DND-41 (cell line): ENCODE results near the gene SPSB4.

Source experiments
- ATAC-seq: fragments of 200-7000 bp; cut with Tn5 transposase; 3 replicates; pipeline ENCODE4 v1.9.1; 2021; ENCODE audit warnings: low read depth; ENCODE audit not compliant: insufficient read depth
- DNase-seq: peaks from one replicate; pipeline ENCODE4 v3.0.0-alpha.2; 2020
- H2AFZ ChIP-seq: 2 replicates; pipeline ENCODE4 v1.6.0; 2012; ENCODE audit warnings: low read depth, low read length
- H3K27ac ChIP-seq: 2 replicates; pipeline ENCODE4 v1.5.1; 2012; ENCODE audit warnings: low read length, inconsistent platforms
- H3K27me3 ChIP-seq: fragments of 200-600 bp; sonication (generic); 2 replicates; pipeline ENCODE4 v1.6.0; 2012; ENCODE audit warnings: low read length, mild to moderate bottlenecking, inconsistent platforms; ENCODE audit not compliant: insufficient read depth, poor library complexity
- H3K36me3 ChIP-seq: 2 replicates; pipeline ENCODE4 v1.5.1; 2012; ENCODE audit warnings: low read length, inconsistent platforms; ENCODE audit not compliant: insufficient read depth
- H3K4me1 ChIP-seq: 2 replicates; pipeline ENCODE4 v1.5.1; 2012; ENCODE audit warnings: mild to moderate bottlenecking, low read length; ENCODE audit not compliant: insufficient read depth
- H3K4me2 ChIP-seq: 2 replicates; pipeline ENCODE4 v1.6.0; 2012; ENCODE audit warnings: mild to moderate bottlenecking, moderate library complexity, low read length, inconsistent platforms; ENCODE audit not compliant: insufficient read depth
- H3K4me3 ChIP-seq, 2 experiments: fragments of 200-600 bp in 1 of 2; shearing (Covaris generic) in 1 of 2; 2 replicates each; pipeline ENCODE4 v1.5.1; 2012 to 2016; ENCODE audit warnings: inconsistent platforms in 2 of 2, low read length in 2 of 2, mild to moderate bottlenecking in 2 of 2, low read depth in 1 of 2, moderate library complexity in 1 of 2
- H3K79me2 ChIP-seq: 2 replicates; pipeline ENCODE4 v1.6.0; 2012; ENCODE audit warnings: low read length, inconsistent platforms; ENCODE audit not compliant: insufficient read depth
- H3K9ac ChIP-seq: 2 replicates; pipeline ENCODE4 v1.6.0; 2012; ENCODE audit warnings: low read depth, mild to moderate bottlenecking, inconsistent platforms, low read length, moderate library complexity
- H3K9me3 ChIP-seq: 2 replicates; pipeline ENCODE4 v1.5.1; 2012; ENCODE audit warnings: low read length, moderate library complexity, mild to moderate bottlenecking, inconsistent platforms; ENCODE audit not compliant: insufficient read depth, severe bottlenecking
- H4K20me1 ChIP-seq: 2 replicates; pipeline ENCODE4 v1.6.0; 2012; ENCODE audit warnings: low read length; ENCODE audit not compliant: insufficient read depth
- EZH2 ChIP-seq: IDR thresholded peaks from 3 replicates; pipeline ENCODE4 v1.6.1; 2012; ENCODE audit warnings: borderline replicate concordance, low read depth, mild to moderate bottlenecking, moderate library complexity, low read length, inconsistent platforms; ENCODE audit not compliant: severe bottlenecking
- TF ChIP-seq, protein P1 (sequence below): IDR thresholded peaks from 2 replicates; pipeline ENCODE4 v1.5.1; 2012; ENCODE audit warnings: borderline replicate concordance, low read length, moderate library complexity, mild to moderate bottlenecking; ENCODE audit not compliant: poor library complexity, severe bottlenecking; ENCODE audit errors: extremely low read depth

SPSB4 gene

DNA sequence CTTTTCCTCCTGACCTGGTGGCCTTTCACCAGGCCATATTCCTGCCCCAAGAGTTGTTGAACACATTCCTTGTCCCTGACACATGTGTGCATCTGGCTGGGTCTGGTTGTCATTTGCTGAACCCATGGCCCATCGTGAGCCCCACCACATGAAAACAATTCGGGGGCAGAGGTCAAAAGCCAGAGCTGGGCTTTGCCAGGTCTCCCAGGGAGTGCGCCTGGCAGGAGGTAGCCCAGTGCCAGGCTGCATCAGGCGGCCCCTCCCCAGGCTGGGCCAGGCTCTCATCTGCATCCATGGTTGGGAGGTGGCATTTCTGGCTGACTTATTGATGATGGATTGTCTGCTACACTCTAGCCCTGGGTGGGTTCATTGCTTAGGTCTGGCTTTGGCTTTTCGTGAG lies 30.9 kb downstream of the SPSB4 start:
- H3K27ac ChIP-seq = no peak overlapping the region
- no peak overlapping the region for H3K4me2 ChIP-seq
- no peak for ATAC-seq
- no peaks in the 10 kb centered on the region for H3K9me3 ChIP-seq
- H4K20me1 ChIP-seq = peaks cover 11% of the 10 kb centered on the region
- peaks cover 16% of the 10 kb centered on the region; the same call in 1 of the 2 replicates for H3K36me3 ChIP-seq
- H3K9ac ChIP-seq = no peak overlapping the region
- no peak for DNase-seq
- no peak overlapping the region for H3K4me3 ChIP-seq
- no peaks in the 10 kb centered on the region for H3K27me3 ChIP-seq
- H3K4me1 ChIP-seq = no peaks in the 10 kb centered on the region
- peaks cover 8% of the 10 kb centered on the region for H3K79me2 ChIP-seq
- H2AFZ ChIP-seq = no peak overlapping the region
- TF ChIP-seq EZH2 = no peak

DNA sequence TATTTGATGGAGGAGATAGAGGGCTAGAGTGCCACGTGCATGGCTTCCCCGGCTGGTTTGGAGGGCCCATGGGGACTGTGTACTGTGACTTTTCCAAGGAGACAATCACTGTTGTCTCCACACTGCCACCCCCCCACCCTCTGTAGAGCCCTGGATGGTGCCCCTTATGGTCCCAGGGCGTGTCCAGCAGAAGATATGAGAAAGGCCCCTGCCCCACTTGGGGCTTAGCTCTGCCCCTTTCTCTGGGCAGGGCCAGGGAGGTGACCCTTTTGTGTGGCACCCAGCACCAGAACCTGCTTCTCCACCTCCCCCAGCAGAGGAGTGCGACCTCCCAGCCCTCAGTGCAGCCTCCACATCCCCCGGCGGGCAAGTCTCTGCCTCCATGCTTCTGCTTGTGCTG lies 32.1 kb downstream of the SPSB4 start:
- ATAC-seq (no peak), DNase-seq (no peak)
- H3K9ac ChIP-seq = no peak overlapping the region
- H3K79me2 ChIP-seq = peaks cover 5% of the 10 kb centered on the region
- H3K4me2 ChIP-seq = no peak overlapping the region
- H3K4me1 ChIP-seq = no peaks in the 10 kb centered on the region
- no peak overlapping the region for H3K4me3 ChIP-seq
- no peaks in the 10 kb centered on the region for H3K9me3 ChIP-seq
- H3K27me3 ChIP-seq = no peaks in the 10 kb centered on the region
- H2AFZ ChIP-seq = no peak overlapping the region
- peaks cover 16% of the 10 kb centered on the region; the same call in 1 of the 2 replicates for H3K36me3 ChIP-seq
- no peak overlapping the region for H3K27ac ChIP-seq
- TF ChIP-seq, protein P1, sequence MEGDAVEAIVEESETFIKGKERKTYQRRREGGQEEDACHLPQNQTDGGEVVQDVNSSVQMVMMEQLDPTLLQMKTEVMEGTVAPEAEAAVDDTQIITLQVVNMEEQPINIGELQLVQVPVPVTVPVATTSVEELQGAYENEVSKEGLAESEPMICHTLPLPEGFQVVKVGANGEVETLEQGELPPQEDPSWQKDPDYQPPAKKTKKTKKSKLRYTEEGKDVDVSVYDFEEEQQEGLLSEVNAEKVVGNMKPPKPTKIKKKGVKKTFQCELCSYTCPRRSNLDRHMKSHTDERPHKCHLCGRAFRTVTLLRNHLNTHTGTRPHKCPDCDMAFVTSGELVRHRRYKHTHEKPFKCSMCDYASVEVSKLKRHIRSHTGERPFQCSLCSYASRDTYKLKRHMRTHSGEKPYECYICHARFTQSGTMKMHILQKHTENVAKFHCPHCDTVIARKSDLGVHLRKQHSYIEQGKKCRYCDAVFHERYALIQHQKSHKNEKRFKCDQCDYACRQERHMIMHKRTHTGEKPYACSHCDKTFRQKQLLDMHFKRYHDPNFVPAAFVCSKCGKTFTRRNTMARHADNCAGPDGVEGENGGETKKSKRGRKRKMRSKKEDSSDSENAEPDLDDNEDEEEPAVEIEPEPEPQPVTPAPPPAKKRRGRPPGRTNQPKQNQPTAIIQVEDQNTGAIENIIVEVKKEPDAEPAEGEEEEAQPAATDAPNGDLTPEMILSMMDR = no peak
- TF ChIP-seq EZH2 = no peak
- H4K20me1 ChIP-seq = peaks cover 11% of the 10 kb centered on the region

DNA sequence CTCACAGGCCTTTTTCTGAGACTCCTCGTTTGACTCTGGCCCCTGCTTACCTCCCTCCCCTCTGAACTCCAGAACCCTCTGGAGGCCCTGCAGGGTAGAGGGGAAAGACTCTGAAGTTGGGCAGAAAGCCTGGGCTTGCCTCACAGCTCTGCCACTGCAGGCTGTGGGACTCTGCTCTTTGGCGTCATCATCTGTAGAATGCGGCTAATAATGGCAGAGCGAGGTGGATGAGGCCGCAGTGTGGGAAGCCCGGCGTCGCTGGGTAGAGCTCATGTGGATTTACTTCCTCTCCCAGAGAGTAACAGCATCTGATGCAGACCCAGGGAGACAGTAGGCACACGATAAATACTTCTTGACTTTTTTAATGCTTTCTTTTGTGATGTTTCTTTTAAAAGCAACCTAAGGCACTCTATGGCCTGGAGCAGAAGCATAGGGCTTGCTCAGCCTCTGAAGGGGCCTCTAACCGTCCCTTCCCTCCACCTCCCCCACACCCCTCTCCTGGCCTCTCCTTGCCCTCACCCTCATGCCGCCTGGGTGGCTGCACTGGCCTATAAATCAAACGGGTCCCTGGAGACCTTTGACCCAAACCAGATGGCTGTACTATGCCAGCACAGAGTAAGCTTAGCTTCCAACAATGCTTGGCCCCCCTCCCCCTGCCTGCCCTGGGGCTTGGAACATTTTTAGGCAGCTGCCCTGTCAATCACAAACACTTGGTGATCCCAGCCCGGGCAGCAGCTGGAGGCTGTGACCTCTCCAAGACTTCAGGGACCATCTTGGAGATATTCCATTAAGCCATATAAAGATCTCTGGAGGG lies 32.9 kb downstream of the SPSB4 start:
- ATAC-seq (no peak), DNase-seq (no peak)
- Histone ChIP-seq H3K9ac (no peak overlapping the region), H3K36me3 (peaks cover 19% of the 10 kb centered on the region; the same call in 1 of the 2 replicates), H3K4me3 (no peak overlapping the region), H3K4me2 (no peak overlapping the region), H2AFZ (no peak overlapping the region), H3K4me1 (no peaks in the 10 kb centered on the region), H4K20me1 (peaks cover 16% of the 10 kb centered on the region), H3K27ac (no peak overlapping the region), H3K9me3 (no peaks in the 10 kb centered on the region), H3K79me2 (peaks cover 4% of the 10 kb centered on the region; the same call in 1 of the 2 replicates), H3K27me3 (no peaks in the 10 kb centered on the region)
- TF ChIP-seq, protein P1 = no peak
- TF ChIP-seq EZH2 = no peak

DNA sequence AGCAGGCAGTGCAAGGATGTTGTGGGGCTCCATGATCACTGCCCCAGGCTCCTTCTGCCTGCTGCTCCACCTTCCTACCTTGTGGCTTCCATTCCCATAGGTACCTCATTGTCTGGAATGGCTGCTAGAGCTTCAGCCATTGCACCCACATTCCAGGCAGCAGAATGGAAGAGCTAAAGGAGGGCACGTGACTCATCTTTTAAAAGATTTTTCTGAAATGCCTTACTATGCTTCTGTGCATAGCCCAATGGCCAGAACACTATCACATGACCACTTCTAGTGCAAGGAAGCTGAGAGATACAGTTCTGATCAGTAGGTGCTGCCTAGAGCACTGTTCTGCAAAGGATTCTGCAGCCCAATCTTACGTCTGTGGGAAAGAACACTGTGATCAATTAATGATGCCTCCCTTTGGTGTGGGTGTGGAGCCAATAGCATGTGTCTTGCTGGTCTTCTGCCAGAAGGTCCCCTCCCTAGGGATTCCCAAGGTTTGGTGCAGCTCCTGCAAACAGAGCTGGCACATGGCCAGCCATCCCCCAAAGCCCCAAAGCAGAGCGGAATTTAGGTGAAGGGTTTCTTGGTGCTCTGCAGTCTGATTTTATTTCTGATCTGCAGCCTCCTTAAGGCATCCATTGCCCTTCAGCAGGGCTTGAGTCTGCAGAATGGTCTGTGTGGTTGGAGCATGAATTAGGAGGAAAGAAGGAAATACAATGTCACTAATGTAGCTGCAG lies 34.4 kb downstream of the SPSB4 start:
- H3K9me3 ChIP-seq = no peaks in the 10 kb centered on the region
- H3K27ac ChIP-seq = no peak overlapping the region
- H3K27me3 ChIP-seq = no peaks in the 10 kb centered on the region
- ATAC-seq (no peak), DNase-seq (no peak)
- TF ChIP-seq, protein P1 = no peak
- TF ChIP-seq EZH2 = no peak
- H4K20me1 ChIP-seq = peaks cover 21% of the 10 kb centered on the region
- no peak overlapping the region for H3K9ac ChIP-seq
- no peaks in the 10 kb centered on the region for H3K4me1 ChIP-seq
- no peak overlapping the region for H2AFZ ChIP-seq
- peaks cover 22% of the 10 kb centered on the region; the same call in 1 of the 2 replicates for H3K36me3 ChIP-seq
- no peak overlapping the region for H3K4me2 ChIP-seq
- no peak overlapping the region for H3K4me3 ChIP-seq
- 0 out of 2 replicates have a peak, but pooled peaks cover 2% of the 10 kb centered on the region for H3K79me2 ChIP-seq
